H9 (cell line): Measurements from ENCODE around the gene DNAAF5. TPM values are rescaled to one million over a fixed set of nuclear protein-coding genes. Genes with fewer than 3 reads are reported as not detected.

Experiments used
- DNase-seq: peaks from one replicate; pipeline ENCODE4 v3.0.0-alpha.2; 2017
- H2AFZ ChIP-seq: one replicate; pipeline ENCODE4 v1.6.1; 2013; ENCODE audit warnings: mild to moderate bottlenecking, low read length, control low read depth, moderate library complexity
- H2AK5ac ChIP-seq: 2 replicates; pipeline ENCODE4 v1.6.1; 2013; ENCODE audit warnings: low read length, control low read depth, mixed read lengths; ENCODE audit not compliant: insufficient read length
- H2BK120ac ChIP-seq: one replicate; pipeline ENCODE4 v1.6.1; 2013; ENCODE audit warnings: low read depth, mild to moderate bottlenecking, low read length, control low read depth, inconsistent platforms; ENCODE audit not compliant: poor library complexity, severe bottlenecking
- H2BK12ac ChIP-seq: 2 replicates; pipeline ENCODE4 v1.6.1; 2013; ENCODE audit warnings: low read length, control low read depth, mixed read lengths, low read depth; ENCODE audit not compliant: insufficient read length
- H2BK15ac ChIP-seq: 2 replicates; pipeline ENCODE4 v1.6.1; 2013; ENCODE audit warnings: low read depth, low read length, control low read depth
- H2BK20ac ChIP-seq: one replicate; pipeline ENCODE4 v1.6.1; 2013; ENCODE audit warnings: low read depth, mild to moderate bottlenecking, low read length, control low read depth, inconsistent platforms; ENCODE audit not compliant: poor library complexity, severe bottlenecking
- H2BK5ac ChIP-seq: 2 replicates; pipeline ENCODE4 v1.6.1; 2013; ENCODE audit warnings: low read length, control low read depth, mixed read lengths; ENCODE audit not compliant: insufficient read length
- H3K14ac ChIP-seq: 2 replicates; pipeline ENCODE4 v1.6.1; 2013; ENCODE audit warnings: low read length, control low read depth; ENCODE audit not compliant: insufficient read depth
- H3K18ac ChIP-seq: 2 replicates; pipeline ENCODE4 v1.6.1; 2013; ENCODE audit warnings: low read depth, mild to moderate bottlenecking, mixed read lengths, low read length, control low read depth; ENCODE audit not compliant: insufficient read length
- H3K23ac ChIP-seq: 2 replicates; pipeline ENCODE4 v1.6.1; 2013; ENCODE audit warnings: low read length, control low read depth, mixed read lengths, low read depth; ENCODE audit not compliant: insufficient read length
- H3K23me2 ChIP-seq: 2 replicates; pipeline ENCODE4 v1.6.1; 2013; ENCODE audit warnings: low read depth, mild to moderate bottlenecking, mixed read lengths, low read length, control low read depth; ENCODE audit not compliant: insufficient read length, poor library complexity, severe bottlenecking
- H3K27ac ChIP-seq: 2 replicates; pipeline ENCODE4 v1.5.1; 2013; ENCODE audit warnings: low read length, control low read depth, mixed read lengths, low read depth; ENCODE audit not compliant: insufficient read length
- H3K27me3 ChIP-seq: 2 replicates; pipeline ENCODE4 v1.6.1; 2013; ENCODE audit warnings: low read length, control low read depth, inconsistent platforms; ENCODE audit not compliant: insufficient read depth
- H3K4ac ChIP-seq: 2 replicates; pipeline ENCODE4 v1.6.1; 2013; ENCODE audit warnings: low read depth, mild to moderate bottlenecking, control low read depth, inconsistent platforms, low read length, moderate library complexity
- H3K4me1 ChIP-seq: 2 replicates; pipeline ENCODE4 v1.6.1; 2013; ENCODE audit warnings: low read length, control low read depth, inconsistent platforms; ENCODE audit not compliant: insufficient read depth
- H3K4me2 ChIP-seq: 2 replicates; pipeline ENCODE4 v1.6.1; 2013; ENCODE audit warnings: low read length, control low read depth, mixed read lengths; ENCODE audit not compliant: insufficient read length, insufficient read depth
- H3K56ac ChIP-seq: 2 replicates; pipeline ENCODE4 v1.6.1; 2013; ENCODE audit warnings: low read depth, mild to moderate bottlenecking, mixed read lengths, low read length, control low read depth; ENCODE audit not compliant: insufficient read length
- H3K79me1 ChIP-seq: 2 replicates; pipeline ENCODE4 v1.6.1; 2013; ENCODE audit warnings: low read depth, mild to moderate bottlenecking, moderate library complexity, low read length, control low read depth, inconsistent platforms; ENCODE audit not compliant: insufficient read depth, poor library complexity, severe bottlenecking
- H3K79me2 ChIP-seq: 2 replicates; pipeline ENCODE4 v1.6.1; 2013; ENCODE audit warnings: low read length, control low read depth, inconsistent platforms; ENCODE audit not compliant: insufficient read depth
- H3K9ac ChIP-seq: 2 replicates; pipeline ENCODE4 v1.6.1; 2013; ENCODE audit warnings: low read length, control low read depth, mixed read lengths; ENCODE audit not compliant: insufficient read length; ENCODE audit errors: extremely low read depth
- H3K9me3 ChIP-seq: one replicate; pipeline ENCODE4 v1.6.1; 2013; ENCODE audit warnings: low read depth, low read length, inconsistent platforms; ENCODE audit not compliant: control insufficient read depth
- H3T11ph ChIP-seq: one replicate; pipeline ENCODE4 v1.6.1; 2013; ENCODE audit warnings: mild to moderate bottlenecking, low read length, control low read depth, inconsistent platforms
- H4K20me1 ChIP-seq: one replicate; pipeline ENCODE4 v1.6.1; 2013; ENCODE audit not compliant: control insufficient read depth, insufficient read length, insufficient read depth
- H4K5ac ChIP-seq: 2 replicates; pipeline ENCODE4 v1.6.1; 2013; ENCODE audit warnings: low read depth, mild to moderate bottlenecking, mixed read lengths, low read length, control low read depth; ENCODE audit not compliant: insufficient read length
- H4K8ac ChIP-seq: replicated peaks from 2 replicates; pipeline ENCODE4 v1.6.1; 2013; ENCODE audit warnings: low read length, control low read depth, mixed read lengths, low read depth; ENCODE audit not compliant: insufficient read length
- H4K91ac ChIP-seq: 2 replicates; pipeline ENCODE4 v1.6.1; 2013; ENCODE audit warnings: low read depth, mild to moderate bottlenecking, moderate library complexity, mixed read lengths, low read length, control low read depth; ENCODE audit not compliant: insufficient read length
- H3K27ac Mint-ChIP-seq, 3 experiments: 2 replicates in 2 of 3; 3 replicates in 1 of 3; pipeline ENCODE4 v1.8.0; 2020 to 2021; ENCODE audit warnings: mixed read lengths in 3 of 3, mild to moderate bottlenecking in 1 of 3, moderate library complexity in 1 of 3
- H3K27me3 Mint-ChIP-seq: 2 replicates; pipeline ENCODE4 v1.8.0; 2021; ENCODE audit warnings: low read depth, mild to moderate bottlenecking, moderate library complexity, mixed read lengths
- H3K36me3 Mint-ChIP-seq, 3 experiments: 2 replicates in 2 of 3; 3 replicates in 1 of 3; pipeline ENCODE4 v1.8.0; 2020 to 2021; ENCODE audit warnings: low read depth in 3 of 3, mixed read lengths in 3 of 3; ENCODE audit not compliant: insufficient read depth in 1 of 3
- H3K4me1 Mint-ChIP-seq, 2 experiments: 2 replicates each; pipeline ENCODE4 v1.8.0; 2020; ENCODE audit warnings: mixed read lengths in 2 of 2
- H3K4me3 Mint-ChIP-seq, 2 experiments: 2 replicates in 1 of 2; 3 replicates in 1 of 2; pipeline ENCODE4 v1.8.0; 2020 to 2021; ENCODE audit warnings: mild to moderate bottlenecking in 2 of 2, mixed read lengths in 2 of 2, moderate library complexity in 1 of 2
- H3K9me3 Mint-ChIP-seq, 2 experiments: 2 replicates in 1 of 2; 3 replicates in 1 of 2; pipeline ENCODE4 v1.8.0; 2020; ENCODE audit warnings: mild to moderate bottlenecking in 2 of 2, mixed read lengths in 2 of 2, moderate library complexity in 1 of 2
- CTCF ChIP-seq: fragments of 200-600 bp; sonication (generic); conservative IDR thresholded peaks from 3 replicates; pipeline ENCODE4 v1.8.0; 2021; ENCODE audit warnings: antibody characterized with exemption, mild to moderate bottlenecking
- WGBS: extraction: QIAGEN DNeasy Blood & Tissue Kit; methylation state at CpG from one replicate; pipeline ENCODE4 v1.1.7; 2013; ENCODE audit warnings: missing lambda C conversion rate, low lambda C conversion rate, mixed read lengths; ENCODE audit not compliant: insufficient read length; ENCODE audit errors: extremely low coverage; 5-methylcytosine and 5-hydroxymethylcytosine counted together
- total RNA-seq: library from RNA; stranded (reverse); gene quantifications from 2 replicates; pipeline ENCODE4 v1.2.1, GENCODE V29; 2021

Gene DNAAF5
- total RNA-seq, 1 experiment from 2014 or later: 43.5 TPM

GRCh38 chr7:681551-682307, 44.8 kb upstream of the DNAAF5 start:
- no peak overlapping the region for H3K4me2 ChIP-seq
- no peak overlapping the region for H4K91ac ChIP-seq
- H3K9me3 Mint-ChIP-seq: peaks cover 11 to 17% of the 10 kb centered on the region in 2 experiments
- H4K8ac ChIP-seq: no peak overlapping the region
- no peak overlapping the region for H3K9ac ChIP-seq
- no peak overlapping the region for H2BK120ac ChIP-seq
- no peak for DNase-seq
- H2AK5ac ChIP-seq: no peak overlapping the region
- no peaks in the 10 kb centered on the region for H3K27me3 ChIP-seq
- no peak overlapping the region for H2AFZ ChIP-seq
- H3K4ac ChIP-seq: no peak overlapping the region
- no peak for TF ChIP-seq CTCF
- H3K36me3 Mint-ChIP-seq: peaks cover 53 to 66% (median 59%) of the 10 kb centered on the region in 3 experiments
- WGBS: no CpG with 5 or more reads among the region's 13 CpGs
- no peak overlapping the region for H2BK15ac ChIP-seq
- H2BK12ac ChIP-seq: no peak overlapping the region
- no peaks in the 10 kb centered on the region for H3K4me1 Mint-ChIP-seq
- no peak overlapping the region for H4K5ac ChIP-seq
- H3T11ph ChIP-seq: no peak overlapping the region
- no peak overlapping the region for H3K14ac ChIP-seq
- no peak overlapping the region for H2BK20ac ChIP-seq
- no peak overlapping the region for H2BK5ac ChIP-seq
- H3K9me3 ChIP-seq: no peaks in the 10 kb centered on the region
- no peaks in the 10 kb centered on the region for H3K27me3 Mint-ChIP-seq
- no peak overlapping the region for H3K27ac ChIP-seq
- H3K79me2 ChIP-seq: no peaks in the 10 kb centered on the region; the same call in 1 of the 2 replicates
- no peaks in the 10 kb centered on the region for H3K4me1 ChIP-seq
- H3K56ac ChIP-seq: no peak overlapping the region
- no peak overlapping the region for H3K18ac ChIP-seq
- no peak overlapping the region for H3K4me3 Mint-ChIP-seq
- H3K23ac ChIP-seq: no peak overlapping the region
- H4K20me1 ChIP-seq: no peaks in the 10 kb centered on the region
- H3K27ac Mint-ChIP-seq: no peak overlapping the region
- peaks cover 4% of the 10 kb centered on the region for H3K79me1 ChIP-seq
- no peaks in the 10 kb centered on the region for H3K23me2 ChIP-seq
